ENCODE results near the gene SH3BP1. TPM values are rescaled to one million over a fixed set of nuclear protein-coding genes. Genes with fewer than 3 reads are reported as not detected.

SH3BP1 gene
- total RNA-seq, 4 donors from 2014 or later = 53.1 to 158 (median 84.7) TPM

DNA sequence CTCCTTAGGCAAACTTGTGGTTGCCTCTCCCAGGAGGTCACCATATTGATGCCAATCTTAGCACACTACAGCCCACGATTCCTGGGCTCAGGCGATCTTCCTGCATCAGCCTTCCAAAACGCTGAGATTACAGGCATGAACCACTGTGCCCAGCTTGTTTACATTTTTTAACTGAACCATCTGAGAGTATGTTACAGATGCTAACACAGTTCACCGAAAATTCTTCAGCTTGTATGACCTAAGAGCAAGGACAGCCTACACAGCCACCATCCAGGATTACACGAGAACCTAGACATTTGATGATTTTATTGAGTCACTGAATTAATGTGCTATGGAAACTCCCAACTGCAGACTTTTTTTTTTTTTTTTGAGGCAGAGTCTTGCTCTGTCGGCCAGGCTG is 30.1 kb downstream of the SH3BP1 start:
- intact Hi-C loops (cut with DNase I; ENCODE audit: low total_unique reads) (no loop called here), in situ Hi-C loops (cut with MboI; ENCODE audit: low pct_ligation_motif_present in 1 of 4, low pct_unique_long_range_greater_than_20kb in 1 of 4, low sequenced_read_pairs in 3 of 4) (no loop called here)
- Histone ChIP-seq H3K27ac (peak overlapping the region; percentile 35 to 55 (median 44)), H3K9me3 (no peaks in the 10 kb centered on the region), H3K27me3 (no peaks in the 10 kb centered on the region), H3K36me3 (peaks cover 0 to 12% (median 0%) of the 10 kb centered on the region in 4 donors), H3K4me1 (peaks cover 17 to 41% (median 26%) of the 10 kb centered on the region in 4 donors), H3K4me3 (no peak overlapping the region)
- TF ChIP-seq, protein P1, sequence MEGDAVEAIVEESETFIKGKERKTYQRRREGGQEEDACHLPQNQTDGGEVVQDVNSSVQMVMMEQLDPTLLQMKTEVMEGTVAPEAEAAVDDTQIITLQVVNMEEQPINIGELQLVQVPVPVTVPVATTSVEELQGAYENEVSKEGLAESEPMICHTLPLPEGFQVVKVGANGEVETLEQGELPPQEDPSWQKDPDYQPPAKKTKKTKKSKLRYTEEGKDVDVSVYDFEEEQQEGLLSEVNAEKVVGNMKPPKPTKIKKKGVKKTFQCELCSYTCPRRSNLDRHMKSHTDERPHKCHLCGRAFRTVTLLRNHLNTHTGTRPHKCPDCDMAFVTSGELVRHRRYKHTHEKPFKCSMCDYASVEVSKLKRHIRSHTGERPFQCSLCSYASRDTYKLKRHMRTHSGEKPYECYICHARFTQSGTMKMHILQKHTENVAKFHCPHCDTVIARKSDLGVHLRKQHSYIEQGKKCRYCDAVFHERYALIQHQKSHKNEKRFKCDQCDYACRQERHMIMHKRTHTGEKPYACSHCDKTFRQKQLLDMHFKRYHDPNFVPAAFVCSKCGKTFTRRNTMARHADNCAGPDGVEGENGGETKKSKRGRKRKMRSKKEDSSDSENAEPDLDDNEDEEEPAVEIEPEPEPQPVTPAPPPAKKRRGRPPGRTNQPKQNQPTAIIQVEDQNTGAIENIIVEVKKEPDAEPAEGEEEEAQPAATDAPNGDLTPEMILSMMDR (IDR thresholded peaks at IDR 0.05) = no peak
- no peak for TF ChIP-seq POLR2A (IDR thresholded peaks at IDR 0.05)
- TF ChIP-seq POLR2AphosphoS5 (IDR thresholded peaks at IDR 0.05) = no peak
- TF ChIP-seq EP300 (IDR thresholded peaks at IDR 0.05; ENCODE audit: low read depth) = no peak
- WGBS, 2 donors (ENCODE audit: low coverage in 1 of 2) = 58% methylated on average over 6 of the region's 6 CpGs; no CpG with 5 or more reads in 1 of the 2 donors
- no peak for DNase-seq

DNA sequence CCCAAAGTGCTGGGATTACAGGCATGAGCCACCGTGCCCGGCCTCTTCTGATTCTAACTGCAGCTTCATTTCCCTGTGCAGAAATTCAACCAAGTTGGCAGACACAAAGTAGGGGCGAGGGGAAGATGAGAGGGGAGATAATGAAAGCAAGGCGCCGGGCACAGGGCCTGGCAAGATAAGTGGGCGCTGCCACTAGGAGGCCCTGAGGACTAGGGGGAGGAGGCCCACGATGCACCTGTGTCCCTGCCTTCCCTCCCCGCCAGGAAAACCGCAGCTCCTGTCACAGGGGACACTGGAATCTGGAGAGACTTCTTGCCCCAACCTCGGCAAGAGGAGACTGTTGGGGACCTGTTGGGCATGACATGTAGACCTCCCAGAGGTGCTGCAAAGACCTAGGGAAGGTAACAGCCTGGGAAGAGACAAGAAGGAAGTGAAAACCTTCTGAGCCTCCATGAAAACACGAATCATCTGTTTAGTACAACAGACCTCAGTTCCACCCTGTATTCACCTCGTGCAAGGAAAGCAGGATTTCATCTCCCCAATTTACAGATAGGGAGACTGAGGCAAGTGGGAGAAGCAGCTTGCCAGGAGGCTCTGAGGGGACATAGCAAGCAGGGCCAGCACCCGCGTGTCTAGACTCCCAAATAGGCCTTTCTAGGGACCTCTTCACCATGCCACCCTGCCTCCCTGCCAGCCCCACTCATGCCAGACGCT is 32.9 kb downstream of the SH3BP1 start:
- intact Hi-C loops (cut with DNase I; ENCODE audit: low total_unique reads) = no loop called here
- H3K27ac ChIP-seq = peak overlapping the region; percentile 89 to 96 (median 94)

DNA sequence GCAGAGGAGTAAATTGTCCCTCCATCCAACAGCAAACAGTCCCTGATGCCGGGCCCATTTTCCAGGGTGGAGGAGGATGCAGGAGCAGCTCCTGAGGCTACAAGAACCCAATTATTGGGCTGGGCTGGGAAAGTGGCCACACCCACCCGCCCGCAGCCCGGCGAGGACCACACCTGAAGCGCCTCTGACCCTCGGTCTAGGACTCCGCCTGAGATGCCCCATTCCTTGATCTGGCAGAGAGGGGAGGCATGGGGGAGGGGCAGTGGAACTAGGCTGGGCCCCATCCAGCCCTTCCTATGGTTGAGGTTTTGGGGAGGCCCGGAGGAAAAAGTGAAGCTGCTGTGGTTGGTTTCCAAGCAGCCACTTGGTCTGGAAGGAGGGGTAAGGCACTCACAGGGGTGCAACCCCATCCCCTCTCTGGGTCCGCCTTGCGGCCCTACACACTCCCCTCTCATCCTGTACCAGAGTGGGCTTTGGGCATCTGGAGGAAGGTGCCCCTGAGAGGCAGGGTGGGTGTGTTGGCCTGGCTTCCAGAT is 33.5 kb downstream of the SH3BP1 start:
- intact Hi-C loops (cut with DNase I; ENCODE audit: low total_unique reads) (no loop called here), in situ Hi-C loops (cut with MboI; ENCODE audit: low pct_ligation_motif_present in 1 of 4, low pct_unique_long_range_greater_than_20kb in 1 of 4, low sequenced_read_pairs in 3 of 4) (no loop called here)
- H3K9me3 ChIP-seq = no peaks in the 10 kb centered on the region
- WGBS, 2 donors (ENCODE audit: low coverage in 1 of 2) = 55% methylated on average over 10 of the region's 11 CpGs; no CpG with 5 or more reads in 1 of the 2 donors
- H3K4me1 ChIP-seq = peaks cover 34 to 66% (median 51%) of the 10 kb centered on the region in 4 donors
- no peaks in the 10 kb centered on the region for H3K36me3 ChIP-seq
- peak overlapping the region; percentile 89 to 96 (median 94) for H3K27ac ChIP-seq
- DNase-seq = peak; percentile 49
- H3K4me3 ChIP-seq = no peak overlapping the region
- no peaks in the 10 kb centered on the region for H3K27me3 ChIP-seq
- TF ChIP-seq POLR2A (IDR thresholded peaks at IDR 0.05) = no peak
- TF ChIP-seq POLR2AphosphoS5 (IDR thresholded peaks at IDR 0.05) = no peak
- TF ChIP-seq EP300 (IDR thresholded peaks at IDR 0.05; ENCODE audit: low read depth) = no peak
- TF ChIP-seq, protein P1 (IDR thresholded peaks at IDR 0.05) = no peak

More for the DNA sequence above, 32.9 kb downstream of the SH3BP1 start:
- 61 to 80% methylated on average over 2 to 15 of the region's 15 CpGs for WGBS, 2 donors (ENCODE audit: low coverage in 1 of 2)
- Histone ChIP-seq H3K4me3 (no peak overlapping the region), H3K27me3 (no peaks in the 10 kb centered on the region), H3K4me1 (peaks cover 29 to 64% (median 46%) of the 10 kb centered on the region in 4 donors), H3K9me3 (no peaks in the 10 kb centered on the region), H3K36me3 (no peaks in the 10 kb centered on the region)
- in situ Hi-C loops (cut with MboI; ENCODE audit: low pct_ligation_motif_present in 1 of 4, low pct_unique_long_range_greater_than_20kb in 1 of 4, low sequenced_read_pairs in 3 of 4) = no loop called here
- TF ChIP-seq, protein P1 (IDR thresholded peaks at IDR 0.05) = peak in 1 of 5 experiments; percentile 14
- TF ChIP-seq POLR2AphosphoS5 (IDR thresholded peaks at IDR 0.05) = no peak
- no peak for DNase-seq

DNA sequence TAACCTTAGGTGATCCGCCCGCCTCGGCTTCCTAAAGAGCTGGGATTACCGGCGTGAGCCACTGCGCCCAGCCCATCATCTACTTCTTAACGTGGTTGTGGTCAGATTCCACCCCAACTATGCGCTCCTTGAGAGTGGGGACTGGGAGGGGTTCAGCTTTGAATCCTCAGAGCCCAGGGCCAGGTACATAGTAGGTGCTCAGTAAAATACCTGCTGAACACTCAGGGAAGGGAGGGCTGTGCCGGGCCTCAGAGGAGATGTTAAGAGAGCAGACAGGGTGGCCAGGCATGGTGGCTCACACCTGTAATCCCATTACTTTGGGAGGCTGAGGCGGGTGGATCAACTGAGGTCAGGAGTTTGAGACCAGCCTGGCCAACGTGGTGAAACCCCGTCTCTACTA is 34.8 kb downstream of the SH3BP1 start:
- 80% methylated on average over 12 of the region's 12 CpGs; no CpG with 5 or more reads in 1 of the 2 donors for WGBS, 2 donors (ENCODE audit: low coverage in 1 of 2)
- in situ Hi-C loops (cut with MboI; ENCODE audit: low pct_ligation_motif_present in 1 of 4, low pct_unique_long_range_greater_than_20kb in 1 of 4, low sequenced_read_pairs in 3 of 4) = no loop called here
- Histone ChIP-seq H3K36me3 (no peaks in the 10 kb centered on the region), H3K9me3 (no peaks in the 10 kb centered on the region), H3K27me3 (no peaks in the 10 kb centered on the region), H3K27ac (peak overlapping the region; percentile 89 to 96 (median 94)), H3K4me1 (peaks cover 34 to 65% (median 54%) of the 10 kb centered on the region in 4 donors), H3K4me3 (no peak overlapping the region)
- intact Hi-C loops (cut with DNase I; ENCODE audit: low total_unique reads) = no loop called here
- DNase-seq = no peak
- TF ChIP-seq POLR2A (IDR thresholded peaks at IDR 0.05) (no peak), EP300 (IDR thresholded peaks at IDR 0.05; ENCODE audit: low read depth) (no peak), POLR2AphosphoS5 (IDR thresholded peaks at IDR 0.05) (no peak)
- TF ChIP-seq, protein P1 (IDR thresholded peaks at IDR 0.05) = no peak
